ENCODE measurements around the gene GFI1B. TPM values are rescaled to one million over a fixed set of nuclear protein-coding genes. Genes with fewer than 3 reads are reported as not detected.
"Not testable (repeated sequence)": the region's sequence is repeated elsewhere in the genome, so short reads cannot be mapped to it uniquely, and the experiment has no call there.

Gene GFI1B
- total RNA-seq, 1 donor from 2014 or later, result not detected

DNA sequence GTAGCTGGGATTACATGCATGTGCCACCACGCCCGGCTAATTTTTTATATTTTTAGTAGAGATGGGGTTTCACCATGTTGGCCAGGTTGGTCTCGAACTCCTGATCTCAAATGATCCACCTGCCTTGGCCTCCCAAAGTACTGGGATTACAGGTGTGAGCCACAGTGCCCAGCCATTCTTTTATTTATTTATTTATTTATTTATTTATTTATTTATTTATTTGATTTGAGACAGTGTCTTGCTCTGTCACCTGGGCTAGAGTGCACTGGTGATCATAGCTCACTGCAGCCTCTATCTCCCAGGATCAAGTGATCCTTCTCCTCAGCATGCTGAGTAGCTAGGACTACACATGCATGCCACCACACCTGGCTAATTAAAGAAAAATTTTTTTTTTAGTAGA lies 10.6 kb upstream of the GFI1B start:
- DNase-seq (ENCODE audit: low read depth in 2 of 2), result not testable (repeated sequence)

DNA sequence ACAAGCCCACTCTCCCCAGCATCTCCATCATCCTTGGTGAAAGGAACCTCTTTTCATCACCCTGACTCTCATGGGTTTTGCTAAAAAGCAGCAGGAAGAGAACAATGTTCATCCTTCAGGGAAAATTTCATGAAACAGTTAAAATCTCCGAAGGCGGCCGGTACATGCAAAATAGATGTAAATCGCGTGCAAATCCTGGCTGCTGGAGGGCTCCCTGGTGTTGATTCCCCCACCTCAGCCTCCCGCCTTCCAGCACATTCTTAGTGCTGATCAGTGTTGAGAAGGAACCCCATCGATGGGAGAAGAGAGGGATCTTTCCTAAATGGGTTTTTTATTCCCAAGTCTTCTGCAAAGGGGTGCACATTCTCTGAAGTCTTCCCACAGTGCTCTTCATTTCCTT lies 8.7 kb upstream of the GFI1B start:
- DNase-seq (ENCODE audit: low read depth in 2 of 2), result no peak

GRCh38 chr9:132970324-132971062 lies 8.0 kb upstream of the GFI1B start:
- DNase-seq (ENCODE audit: low read depth in 2 of 2), result no peak

DNA sequence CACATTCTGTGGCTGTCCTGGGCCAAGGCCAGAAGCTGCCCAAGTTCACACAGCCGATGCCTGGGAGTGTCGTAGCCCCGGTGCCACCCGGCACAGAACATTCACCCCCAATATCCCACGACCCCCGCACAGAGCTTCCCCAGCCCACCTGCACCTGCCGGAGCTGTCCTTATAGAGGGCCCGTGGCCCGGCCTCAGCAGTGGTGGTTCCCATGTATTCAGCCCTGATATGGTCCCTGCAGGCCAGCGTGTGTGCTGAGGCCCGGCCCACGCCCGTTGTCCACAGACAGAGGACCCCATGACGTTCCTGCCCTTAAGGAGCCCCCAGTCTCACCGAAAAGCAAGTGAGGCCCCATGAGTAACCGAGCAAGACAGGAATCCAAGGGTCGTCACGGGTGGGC lies 5.3 kb upstream of the GFI1B start:
- no peak for DNase-seq (ENCODE audit: low read depth in 2 of 2)

DNA sequence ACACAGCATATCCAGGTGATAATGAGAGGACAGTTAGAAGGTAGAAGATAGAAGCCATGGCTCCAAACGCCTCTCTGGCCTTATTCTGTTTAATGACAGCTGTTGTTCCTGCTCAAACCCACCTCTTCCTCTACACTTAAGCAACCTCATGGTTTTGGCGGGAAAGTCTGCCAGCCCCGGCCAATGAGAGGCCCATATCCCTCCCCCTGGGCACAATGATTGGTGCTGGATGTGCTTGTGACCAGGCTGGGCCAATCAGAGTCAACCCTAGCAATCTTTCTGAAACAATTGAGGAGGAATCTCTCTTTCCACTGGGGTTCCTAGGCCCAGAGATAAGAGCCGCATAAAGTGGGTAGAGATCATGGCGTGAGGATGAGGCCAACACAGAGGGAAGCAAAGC lies 4.8 kb upstream of the GFI1B start:
- peak in 1 of 2 donors; percentile 17 for DNase-seq (ENCODE audit: low read depth in 2 of 2)

DNA sequence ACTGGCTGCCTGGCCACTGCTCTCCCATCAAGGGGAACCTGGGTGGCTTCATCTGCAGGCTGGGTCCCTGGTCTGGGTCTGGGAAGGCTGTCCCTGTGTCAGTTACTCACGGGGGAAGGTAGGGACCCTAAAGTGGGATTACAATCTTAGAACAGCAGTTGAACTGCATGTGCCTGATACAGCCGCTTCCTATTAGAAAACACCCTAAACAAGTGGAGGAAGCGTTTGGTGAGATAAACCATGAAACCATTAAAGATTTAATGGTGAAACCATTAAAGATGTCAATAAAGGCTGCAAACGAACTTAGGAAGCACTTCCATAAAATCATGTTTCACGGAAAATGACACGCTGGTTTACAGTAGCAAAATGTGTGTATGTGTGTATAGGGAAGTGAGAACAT lies 2.5 kb upstream of the GFI1B start:
- no peak for DNase-seq (ENCODE audit: low read depth in 2 of 2)

DNA sequence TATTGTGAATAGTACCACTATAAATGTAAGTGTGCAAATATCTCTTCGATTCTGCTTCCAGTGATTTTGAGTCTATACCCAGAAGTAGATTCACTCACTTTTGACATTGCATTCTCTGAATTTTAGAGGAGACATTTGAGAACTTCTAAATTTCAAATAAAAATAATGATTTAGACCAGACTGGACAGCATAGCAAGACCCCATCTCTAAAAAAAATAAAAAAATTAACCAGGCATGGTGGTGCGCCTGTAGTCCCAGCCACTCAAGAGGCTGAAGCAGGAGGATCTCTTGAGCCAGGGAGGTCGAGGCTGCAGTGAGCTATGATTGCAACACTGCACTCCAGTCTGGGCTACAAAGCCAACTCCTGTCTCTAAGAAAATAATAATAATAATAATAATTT lies 1.9 kb upstream of the GFI1B start:
- DNase-seq (ENCODE audit: low read depth in 2 of 2), result no peak

- DNase-seq (ENCODE audit: low read depth in 2 of 2), result no peak
Measured at GRCh38 chr9:132978112-132978450, 413 bp upstream of the GFI1B start.

DNA sequence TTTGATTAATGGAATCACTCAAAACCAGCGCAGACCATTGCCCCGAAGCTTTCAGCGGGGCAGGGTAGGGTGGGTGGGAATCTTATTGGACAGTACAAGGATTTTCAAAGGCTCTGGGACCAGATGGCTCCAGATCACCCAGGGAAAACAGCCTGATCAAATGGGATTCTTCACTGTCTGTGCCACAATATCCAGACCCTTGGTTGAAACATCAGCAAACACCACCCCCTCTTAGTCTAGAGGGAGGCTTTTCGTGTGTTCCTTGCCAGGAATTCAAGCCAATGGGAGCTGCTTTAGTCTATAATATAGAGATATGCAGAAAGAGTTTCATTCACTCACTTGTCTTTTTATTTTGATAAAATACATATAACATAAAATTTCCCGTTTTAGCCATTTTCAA lies 1.7 kb downstream of the GFI1B start:
- no peak for DNase-seq (ENCODE audit: low read depth in 2 of 2)

DNA sequence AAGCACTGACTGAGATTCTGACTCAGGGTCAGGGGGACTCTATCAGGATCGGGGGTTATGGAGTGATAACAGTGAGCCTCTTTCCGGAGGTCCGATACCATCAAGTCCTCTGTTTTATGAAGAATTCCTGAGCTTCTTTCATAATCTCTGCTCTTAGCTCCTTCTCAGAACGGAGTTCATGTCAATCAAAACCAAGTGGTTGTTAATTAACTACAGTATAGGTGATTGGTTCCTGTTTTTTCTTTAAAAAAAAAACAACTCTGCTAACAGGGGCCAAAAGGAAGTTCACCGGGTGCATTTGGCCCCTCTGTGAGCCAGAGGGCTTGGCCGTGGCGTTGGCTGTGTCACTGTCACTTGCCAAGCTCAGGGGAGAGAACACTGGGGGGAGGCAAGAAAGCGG lies 4.0 kb downstream of the GFI1B start:
- no peak for DNase-seq (ENCODE audit: low read depth in 2 of 2)

DNA sequence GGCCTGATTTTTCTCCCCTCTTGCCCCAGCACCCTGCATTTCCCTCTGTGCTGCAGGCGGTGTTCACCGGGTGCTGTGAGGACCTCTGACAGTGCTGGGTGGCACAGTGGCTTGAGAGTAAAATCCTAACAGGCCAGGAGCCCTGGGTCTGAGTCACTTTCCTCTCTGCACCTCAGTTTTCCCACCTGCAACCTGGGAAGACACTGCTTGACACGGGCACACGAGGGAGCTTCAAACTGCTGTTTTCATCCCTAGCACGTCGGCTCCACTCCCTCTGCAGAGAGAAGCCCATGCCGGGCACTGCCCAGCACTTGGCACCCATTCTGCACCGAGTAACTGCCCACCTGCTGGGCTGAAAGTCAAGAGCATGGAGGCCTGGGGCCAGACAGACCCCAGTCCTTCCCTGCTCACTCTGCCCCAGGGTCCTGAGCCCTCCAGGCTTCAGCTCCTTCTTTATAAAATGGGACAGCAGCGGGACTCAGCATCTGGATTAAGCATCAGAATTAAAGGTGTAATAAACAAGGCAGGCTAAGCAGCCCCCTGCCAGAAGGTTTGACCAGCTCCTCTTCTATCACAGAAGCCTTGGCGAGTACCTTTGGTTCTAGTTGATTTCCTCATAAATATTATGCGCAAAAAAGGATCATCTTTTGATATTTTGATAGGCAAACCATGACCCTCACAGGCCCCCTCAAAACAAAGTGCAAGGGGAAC lies 5.2 kb downstream of the GFI1B start:
- no peak for DNase-seq (ENCODE audit: low read depth in 2 of 2)

DNA sequence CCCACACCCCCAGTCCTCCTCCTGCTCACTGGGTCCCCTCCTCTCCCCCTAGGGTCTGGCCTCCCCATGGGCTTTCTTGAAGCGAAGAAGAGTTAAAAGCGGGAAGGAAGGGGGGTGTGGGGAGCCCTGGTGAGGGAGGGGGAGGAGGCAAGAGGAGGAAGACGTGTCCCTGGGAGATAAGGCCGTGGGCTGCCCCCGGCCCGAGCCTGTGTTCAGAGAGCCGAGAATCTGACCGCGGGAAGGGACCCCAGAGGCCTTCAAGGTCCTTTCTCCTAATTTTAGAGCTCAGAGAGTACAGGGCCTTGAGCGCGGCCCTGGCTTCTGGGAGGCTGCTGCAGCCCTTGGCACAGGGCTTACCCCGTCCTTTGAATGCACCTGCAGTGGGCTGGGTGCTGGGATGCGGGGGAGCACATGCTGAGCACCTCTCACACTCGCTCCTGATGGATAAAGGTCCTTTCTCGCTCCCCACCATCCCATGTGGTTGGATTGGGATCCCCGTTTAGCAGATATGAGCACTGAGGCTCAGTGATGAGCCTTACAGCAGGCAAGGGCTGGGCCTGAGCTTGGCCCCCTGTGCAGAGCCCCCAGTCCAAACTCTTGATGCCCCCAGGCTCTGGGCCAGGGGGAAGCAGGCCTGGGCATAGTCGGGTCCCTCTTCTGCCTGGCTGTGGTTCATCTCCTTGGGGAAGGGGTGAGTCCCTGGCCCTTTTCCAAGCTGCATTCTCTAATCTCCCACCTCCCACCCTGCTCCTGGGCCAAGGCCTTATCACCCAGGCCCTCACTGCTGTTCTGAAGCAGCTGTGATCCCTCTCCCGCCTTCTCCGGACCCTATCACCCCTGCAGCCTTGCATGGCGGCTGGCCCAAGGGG lies 5.9 kb downstream of the GFI1B start:
- DNase-seq (ENCODE audit: low read depth in 2 of 2), result no peak

GRCh38 chr9:132985071-132985350 lies 6.5 kb downstream of the GFI1B start:
- DNase-seq (ENCODE audit: low read depth in 2 of 2), result no peak

DNA sequence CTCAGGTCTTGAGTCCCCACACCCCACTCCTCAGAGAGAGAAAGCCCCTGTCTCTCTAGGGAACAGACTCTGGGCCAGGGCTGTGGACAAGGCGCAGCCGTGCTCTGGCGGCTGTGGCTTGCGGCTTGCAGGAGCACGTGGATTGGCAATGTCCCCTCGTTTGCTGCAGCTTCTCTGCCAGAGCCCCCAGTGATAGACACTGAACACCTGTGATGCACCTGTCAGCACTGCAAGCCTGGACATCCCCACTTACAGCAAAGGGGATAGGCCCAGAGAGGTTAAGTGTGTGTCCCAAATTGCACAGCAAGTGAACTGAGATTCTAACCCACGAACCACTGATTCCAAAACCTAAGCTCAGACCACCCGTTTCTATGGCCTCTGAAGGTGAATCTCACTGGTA lies 7.0 kb downstream of the GFI1B start:
- no peak for DNase-seq (ENCODE audit: low read depth in 2 of 2)

- no peak for DNase-seq (ENCODE audit: low read depth in 2 of 2)
Measured at GRCh38 chr9:132986114-132986513, 7.6 kb downstream of the GFI1B start.

DNA sequence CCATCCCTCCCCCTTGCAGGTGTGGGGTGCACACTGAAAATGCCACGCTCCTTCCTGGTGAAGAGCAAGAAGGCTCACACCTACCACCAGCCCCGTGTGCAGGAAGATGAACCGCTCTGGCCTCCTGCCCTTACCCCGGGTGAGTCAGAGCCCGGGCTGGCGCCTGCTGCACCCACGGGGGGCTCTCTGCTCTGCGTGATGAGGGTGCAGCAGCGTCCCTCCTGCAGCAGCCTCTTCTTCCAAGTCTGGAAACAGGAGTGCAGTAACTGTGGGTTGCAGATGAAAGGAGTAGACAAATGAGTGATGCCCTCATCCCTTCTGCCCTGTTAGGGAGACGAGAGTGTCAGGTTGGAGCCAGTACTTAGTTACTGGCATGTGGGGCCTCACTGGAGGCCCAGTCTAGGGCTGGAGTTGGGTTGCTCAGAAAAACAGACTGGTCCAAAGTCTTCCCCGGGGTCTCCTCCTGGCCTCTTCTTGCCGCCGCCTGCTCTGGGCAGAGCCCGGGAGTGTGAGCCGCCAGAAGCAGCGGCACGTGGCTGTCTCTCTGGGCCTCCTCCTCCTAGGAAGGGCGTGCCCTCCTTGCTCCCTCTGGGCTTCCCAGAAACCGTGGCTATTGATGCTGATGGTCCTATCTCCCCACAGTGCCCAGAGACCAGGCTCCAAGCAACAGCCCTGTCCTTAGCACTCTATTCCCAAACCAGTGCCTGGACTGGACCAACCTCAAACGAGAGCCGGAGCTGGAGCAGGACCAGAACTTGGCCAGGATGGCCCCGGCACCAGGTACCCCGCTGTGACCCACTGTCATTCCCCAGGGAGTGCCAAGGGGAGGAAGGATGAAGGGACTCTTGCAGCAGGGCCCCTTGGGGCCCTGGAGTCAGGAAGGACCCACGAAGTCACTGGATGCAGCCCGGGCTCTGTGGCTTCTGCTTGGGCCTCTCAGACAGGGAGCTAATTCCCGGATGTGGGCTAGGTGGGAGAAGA lies 8.4 kb downstream of the GFI1B start:
- DNase-seq (ENCODE audit: low read depth in 2 of 2), result no peak

DNA sequence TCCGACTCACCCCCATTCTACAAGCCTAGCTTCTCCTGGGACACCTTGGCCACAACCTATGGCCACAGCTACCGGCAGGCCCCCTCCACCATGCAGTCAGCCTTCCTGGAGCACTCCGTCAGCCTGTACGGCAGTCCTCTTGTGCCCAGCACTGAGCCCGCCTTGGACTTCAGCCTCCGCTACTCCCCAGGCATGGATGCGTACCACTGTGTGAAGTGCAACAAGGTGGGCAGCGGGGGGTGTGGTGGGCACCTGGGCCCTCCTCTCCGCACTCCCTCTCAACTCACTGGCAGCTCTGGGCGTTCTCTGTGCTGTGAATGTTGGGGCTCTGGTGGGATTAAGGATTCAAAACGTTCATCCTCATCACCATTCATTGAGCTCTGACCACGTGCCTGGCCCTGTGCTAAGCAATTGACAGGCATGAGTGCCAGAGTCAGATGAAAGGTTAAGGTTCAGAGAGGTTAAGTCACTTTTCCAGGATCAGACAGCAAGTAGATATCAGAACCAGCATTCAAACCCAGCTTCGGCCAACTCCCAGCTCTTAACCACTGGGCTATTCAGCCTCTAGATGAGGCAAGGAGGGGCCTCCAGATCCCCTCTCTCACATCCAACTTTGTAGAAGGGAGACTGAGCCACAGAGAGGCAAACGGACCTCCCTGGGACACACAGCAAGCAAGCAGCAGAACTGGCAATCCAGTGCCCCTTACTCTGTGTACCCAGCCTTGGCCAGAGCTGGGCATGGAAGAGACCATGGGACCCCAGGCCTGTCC lies 9.9 kb downstream of the GFI1B start:
- DNase-seq (ENCODE audit: low read depth in 2 of 2), result no peak

- DNase-seq (ENCODE audit: low read depth in 2 of 2), result no peak
Measured at GRCh38 chr9:132989014-132989310, 10.5 kb downstream of the GFI1B start.

GRCh38 chr9:132989414-132989996 lies 11.0 kb downstream of the GFI1B start:
- DNase-seq (ENCODE audit: low read depth in 2 of 2), result no peak

- DNase-seq (ENCODE audit: low read depth in 2 of 2), result peak in 1 of 2 donors; percentile 9
Measured at GRCh38 chr9:132989998-132990557, 11.6 kb downstream of the GFI1B start.
